D341Med (cell line): ENCODE results near the gene CRIP1.
A peak's percentile ranks its signal among the peaks of the same experiment; 100 is the strongest.

Experiments used
- DNase-seq: peaks from one replicate; pipeline ENCODE4 v3.0.0; 2012; ENCODE audit warnings: low spot score

Gene CRIP1

GRCh38 chr14:105480807-105481801 lies 5.6 kb upstream of the CRIP1 start:
- DNase-seq: peak; percentile 89

- DNase-seq: peak; percentile 90
Measured at GRCh38 chr14:105481886-105482457, 4.7 kb upstream of the CRIP1 start.

- no peak for DNase-seq
Measured at GRCh38 chr14:105482486-105483110, 4.1 kb upstream of the CRIP1 start.

- no peak for DNase-seq
Measured at GRCh38 chr14:105483300-105484068, 3.2 kb upstream of the CRIP1 start.

GRCh38 chr14:105484069-105484996 lies 2.4 kb upstream of the CRIP1 start:
- DNase-seq: no peak

GRCh38 chr14:105484997-105485393 lies 1.7 kb upstream of the CRIP1 start:
- no peak for DNase-seq

- DNase-seq: no peak
Measured at GRCh38 chr14:105485739-105486162, 935 bp upstream of the CRIP1 start.

- DNase-seq: no peak
Measured at GRCh38 chr14:105486974-105487448, 325 bp downstream of the CRIP1 start.

GRCh38 chr14:105487449-105487985 lies 831 bp downstream of the CRIP1 start:
- DNase-seq: no peak

- no peak for DNase-seq
Measured at GRCh38 chr14:105487986-105488777, 1.5 kb downstream of the CRIP1 start.

GRCh38 chr14:105488781-105489541 lies 2.3 kb downstream of the CRIP1 start:
- DNase-seq: no peak

GRCh38 chr14:105489542-105490266 lies 3.0 kb downstream of the CRIP1 start:
- DNase-seq: peak; percentile 83

GRCh38 chr14:105490267-105490571 lies 3.5 kb downstream of the CRIP1 start:
- DNase-seq: no peak

- DNase-seq: peak; percentile 97
Measured at GRCh38 chr14:105490572-105491365, 4.1 kb downstream of the CRIP1 start, which contains the start of gene TEDC1. TSS of gene TEDC1 (plus strand) at chr14:105491246. CDS start at chr14:105491376, 130 bp downstream.

- DNase-seq: peak; percentile 91
Measured at GRCh38 chr14:105491366-105491973, 4.8 kb downstream of the CRIP1 start.

GRCh38 chr14:105492031-105492970 lies 5.6 kb downstream of the CRIP1 start:
- DNase-seq: no peak
